Fibroblast of skin of right quadriceps (primary cell): Measurements from ENCODE around the gene ZNF630.
A peak's percentile ranks its signal among the peaks of the same experiment; 100 is the strongest.
"Not testable (repeated sequence)": the region's sequence is repeated elsewhere in the genome, so short reads cannot be mapped to it uniquely, and the experiment has no call there.

ENCODE experiments used
- DNase-seq: peaks from one replicate; pipeline ENCODE4 v3.0.0-alpha.2; 2013

The ZNF630 gene

DNA sequence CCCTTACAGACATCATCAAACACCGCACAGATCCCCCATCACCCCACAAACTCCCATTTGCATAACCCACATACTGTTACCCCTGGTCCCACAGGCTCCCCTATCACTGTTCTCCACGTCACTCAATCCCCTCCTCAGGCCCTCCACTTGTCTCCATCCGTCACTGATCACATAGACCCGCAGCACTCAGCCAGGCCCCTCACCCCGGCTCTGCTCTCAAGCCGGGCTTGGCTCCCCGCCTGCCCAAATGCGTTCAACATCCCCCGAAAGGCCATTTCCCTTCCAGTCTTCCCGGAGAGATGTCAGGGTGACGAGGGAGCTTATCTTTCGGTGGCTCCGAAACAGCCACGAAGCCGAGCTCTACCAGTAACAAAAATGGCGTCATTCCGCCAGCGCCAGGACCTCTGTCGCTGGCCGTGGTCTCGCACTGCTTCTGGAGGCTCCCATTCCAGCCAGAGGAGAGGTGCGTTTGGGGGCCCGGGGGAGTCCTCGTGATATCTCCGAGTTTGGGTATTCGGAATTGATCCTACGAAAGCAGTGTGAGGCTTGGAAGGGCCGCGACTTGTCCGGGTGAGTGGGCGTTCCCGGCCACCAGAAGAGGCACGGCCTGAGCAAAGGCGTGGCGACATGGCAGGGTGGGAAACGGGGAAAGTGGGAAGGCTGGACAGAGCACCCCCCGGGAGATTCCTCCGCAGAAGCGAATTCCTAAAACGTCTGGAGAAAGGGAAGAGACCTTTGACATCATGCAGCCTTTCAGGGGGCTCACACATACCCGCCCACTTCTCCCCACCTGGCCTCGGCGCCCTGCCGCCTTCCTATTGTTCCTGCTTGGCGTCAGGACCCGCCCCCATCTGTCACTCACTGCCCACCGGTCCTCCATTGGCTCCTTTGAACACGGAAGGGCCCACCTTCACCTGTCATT, at the start of gene ZNF630:
ZNF630 (minus strand) TSS at position 577 of the 922 bp plus-strand sequence. CDS start 4,754 bp downstream, outside the sequence.
- DNase-seq, result peak; percentile 19

DNA sequence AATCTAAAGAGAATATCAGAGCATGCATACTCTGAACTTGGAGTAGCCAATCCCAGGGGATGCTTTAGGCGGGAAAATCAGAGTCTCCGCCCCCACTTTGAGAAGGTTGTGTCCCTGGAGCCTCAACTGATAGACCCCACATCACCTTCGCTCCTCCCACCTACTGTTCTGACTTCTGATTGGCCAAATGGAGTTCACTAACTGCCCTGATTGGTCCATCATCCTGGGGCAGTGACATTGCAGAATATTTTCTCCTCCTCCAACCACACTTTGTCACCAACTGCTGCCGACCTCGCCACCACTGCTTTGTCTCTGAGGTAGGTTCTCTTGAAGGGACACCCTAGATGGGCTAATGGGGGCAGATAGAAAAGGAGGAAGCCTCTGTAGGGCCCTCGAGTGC, 36.3 kb upstream of the ZNF630 start:
- no peak for DNase-seq

DNA sequence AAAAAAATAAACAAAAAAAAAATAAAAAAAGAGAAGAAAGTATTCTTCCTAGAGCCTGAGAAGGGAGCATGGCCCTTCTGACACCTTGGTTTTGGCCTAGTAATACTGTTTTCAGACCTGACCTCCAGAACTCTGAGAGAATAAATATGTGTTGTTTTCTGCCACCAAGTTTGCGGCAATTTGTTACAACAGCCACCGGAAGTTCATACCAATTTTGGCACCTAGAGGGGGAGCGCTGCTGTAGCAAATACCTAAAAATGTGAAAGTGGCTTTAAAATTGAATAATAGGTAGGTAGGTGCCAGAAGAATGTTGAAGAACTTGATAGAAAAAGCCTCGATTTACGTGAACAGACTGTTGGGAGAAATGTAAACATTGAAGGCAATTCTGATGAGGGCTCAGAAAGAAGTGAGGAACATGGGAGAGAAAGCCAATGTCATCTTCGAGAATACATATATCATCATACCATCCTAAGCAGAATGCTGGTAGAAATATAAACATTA, 31.5 kb upstream of the ZNF630 start:
- DNase-seq, result no peak

DNA sequence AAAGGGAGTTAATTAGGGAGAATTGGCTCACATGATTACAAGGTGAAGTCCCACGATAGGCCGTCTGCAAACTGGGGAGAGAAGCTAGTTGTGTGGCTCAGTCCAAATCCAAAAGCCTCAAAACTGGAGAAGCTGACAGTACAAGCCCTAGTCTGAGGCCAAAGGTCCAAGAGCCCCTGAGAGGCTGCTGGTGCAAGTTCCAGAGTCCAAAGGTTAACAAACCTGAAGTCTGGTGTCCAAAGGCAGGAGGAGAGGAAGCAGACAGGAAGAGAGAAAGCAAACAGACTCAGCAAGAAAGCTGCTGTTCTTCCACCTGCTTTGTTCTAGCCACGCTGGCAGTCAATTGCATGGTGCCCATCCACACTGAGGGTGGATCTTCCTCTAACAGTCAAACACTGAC, 30.0 kb upstream of the ZNF630 start:
- no peak for DNase-seq

DNA sequence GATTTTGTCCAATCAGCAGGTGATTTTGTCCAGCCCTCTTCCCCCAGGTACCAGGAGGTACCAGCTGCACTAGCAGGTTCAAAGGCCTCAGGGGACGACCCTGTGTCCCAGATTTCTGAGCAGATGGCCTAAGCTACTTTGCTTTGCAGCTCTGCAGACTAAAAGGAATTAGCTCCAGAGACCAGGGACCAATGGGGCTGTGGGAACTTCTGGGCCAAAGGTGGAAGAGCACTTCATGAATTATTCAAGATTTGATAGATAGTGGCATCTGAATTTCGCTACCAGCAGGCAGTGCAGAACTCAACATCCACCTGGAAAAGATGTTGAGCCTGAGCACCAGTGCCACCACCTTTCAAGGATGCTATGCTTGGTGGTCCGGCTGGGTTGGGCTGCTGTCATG, 21.1 kb upstream of the ZNF630 start:
- not testable (repeated sequence) for DNase-seq

DNA sequence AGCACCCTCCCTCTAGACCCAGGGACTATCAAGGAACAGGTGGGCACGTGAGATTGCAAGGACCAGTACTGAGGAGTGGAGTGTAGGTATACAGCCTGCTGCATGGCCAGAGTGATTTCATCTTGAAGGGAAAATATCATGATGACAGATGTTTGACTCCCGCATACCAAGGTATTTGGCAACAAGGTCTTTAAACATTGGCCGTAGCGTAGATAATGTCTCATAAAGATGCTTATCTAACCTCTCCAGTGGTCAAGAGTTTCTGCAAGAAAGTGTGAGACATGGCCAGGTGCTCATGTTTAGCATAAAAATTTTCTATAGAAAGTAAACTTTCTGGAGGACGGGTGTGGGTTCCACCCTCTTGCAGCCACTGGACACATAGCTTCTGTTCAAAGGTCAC, 18.7 kb upstream of the ZNF630 start:
- no peak for DNase-seq

DNA sequence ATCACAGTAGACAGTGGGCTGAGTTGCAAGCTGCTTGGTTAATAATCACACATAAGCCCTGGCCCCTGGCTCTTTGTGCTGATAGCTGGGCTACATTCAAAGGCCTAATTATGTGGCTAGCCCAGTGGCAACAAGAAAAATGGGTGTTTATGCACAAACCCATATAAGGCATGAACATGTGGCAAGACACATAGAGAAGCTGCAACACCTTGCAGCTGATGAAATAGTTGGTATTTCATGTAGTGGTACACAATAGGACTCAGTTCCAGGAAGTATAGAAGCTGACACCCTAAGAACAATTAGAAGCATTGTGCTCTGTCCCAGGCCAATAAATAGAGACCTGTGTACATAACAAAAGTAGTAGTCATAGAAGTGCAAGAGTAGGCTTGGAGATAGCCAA, 14.6 kb upstream of the ZNF630 start:
- no peak for DNase-seq

DNA sequence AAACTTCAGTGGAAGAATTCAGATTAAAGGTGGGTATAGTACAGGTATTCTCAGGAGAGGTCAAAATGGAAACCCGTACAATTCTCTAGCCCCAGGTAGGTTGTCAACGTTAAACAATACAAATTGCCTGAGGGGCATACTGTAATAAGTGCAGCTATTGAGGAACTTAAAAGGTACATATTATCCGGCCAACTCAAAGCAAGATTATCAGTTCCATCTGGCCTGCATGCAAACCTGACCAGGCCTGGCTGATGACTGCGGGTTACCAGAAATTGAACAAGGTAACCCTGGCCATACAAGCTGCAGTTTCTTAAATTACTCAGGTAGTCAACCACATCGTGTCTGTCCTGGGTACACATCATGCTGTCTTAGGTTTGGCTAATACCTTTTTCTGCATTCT, 12.3 kb upstream of the ZNF630 start:
- DNase-seq, result no peak

DNA sequence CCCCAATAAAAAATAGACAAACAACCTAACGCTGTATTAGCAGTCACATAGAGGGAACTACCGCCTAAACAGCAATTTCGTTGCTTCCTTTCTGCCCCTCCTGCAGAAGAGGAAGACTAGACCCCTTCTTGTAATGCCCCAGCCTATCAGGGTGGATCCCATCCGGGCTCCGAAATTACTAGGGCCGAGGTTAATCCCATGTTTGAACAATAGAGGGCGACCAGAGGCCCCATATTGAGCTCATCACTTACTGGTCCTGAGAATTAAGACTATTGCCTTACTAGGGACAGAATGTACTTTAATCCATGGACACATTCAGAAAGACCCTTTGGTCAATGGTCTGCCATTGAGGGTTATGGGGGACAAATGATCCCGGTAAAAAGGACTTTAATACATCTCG, 11.8 kb upstream of the ZNF630 start:
- DNase-seq, result peak; percentile 18

DNA sequence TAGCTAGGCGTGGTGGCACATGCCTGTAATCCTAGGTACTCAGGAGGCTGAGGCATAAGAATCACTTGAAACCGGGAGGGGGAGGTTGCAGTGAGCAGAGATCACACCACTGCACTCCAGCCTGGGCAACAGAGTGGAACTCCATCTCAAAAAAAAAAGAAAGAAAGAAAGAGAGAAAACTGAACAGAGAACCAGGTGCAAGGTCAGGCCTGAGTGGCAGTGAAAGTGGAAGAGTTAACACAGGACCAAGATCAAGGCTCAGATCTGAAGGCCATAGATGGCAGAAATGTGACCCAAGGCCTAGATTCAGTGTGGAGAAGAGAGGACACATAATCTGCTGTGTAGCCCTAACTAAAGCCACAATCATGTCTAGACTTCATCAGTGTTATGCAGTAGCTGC, 4.9 kb upstream of the ZNF630 start:
- DNase-seq, result no peak

DNA sequence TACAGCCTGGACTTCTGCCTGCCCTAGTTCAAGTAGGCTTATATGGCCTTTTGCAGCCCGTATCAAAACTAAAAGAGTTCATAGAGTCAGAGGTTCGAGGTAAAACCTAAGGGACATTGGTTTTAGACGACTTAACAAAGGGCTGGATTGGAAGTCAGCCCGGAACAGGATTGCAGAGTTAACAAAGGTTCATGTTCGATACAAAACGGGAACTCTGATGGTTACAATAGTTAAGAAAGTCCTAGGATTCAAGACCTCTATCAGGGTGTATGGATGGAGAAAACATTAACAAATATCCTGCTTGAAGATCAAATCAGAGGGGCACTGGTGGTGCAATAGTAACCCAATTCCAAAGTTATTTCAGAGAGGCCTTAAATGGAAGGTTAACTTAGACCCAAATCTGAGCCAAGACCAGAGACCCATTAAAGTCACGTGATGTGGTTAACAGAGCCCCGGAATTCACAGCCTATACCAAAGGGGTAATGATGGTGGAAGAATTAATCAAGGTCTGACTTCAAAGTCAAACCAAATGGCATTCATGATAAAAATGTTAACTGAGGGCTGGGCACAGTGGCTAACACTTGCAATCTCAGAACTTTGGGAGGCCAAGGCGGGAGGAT, 656 bp upstream of the ZNF630 start:
- DNase-seq, result no peak

DNA sequence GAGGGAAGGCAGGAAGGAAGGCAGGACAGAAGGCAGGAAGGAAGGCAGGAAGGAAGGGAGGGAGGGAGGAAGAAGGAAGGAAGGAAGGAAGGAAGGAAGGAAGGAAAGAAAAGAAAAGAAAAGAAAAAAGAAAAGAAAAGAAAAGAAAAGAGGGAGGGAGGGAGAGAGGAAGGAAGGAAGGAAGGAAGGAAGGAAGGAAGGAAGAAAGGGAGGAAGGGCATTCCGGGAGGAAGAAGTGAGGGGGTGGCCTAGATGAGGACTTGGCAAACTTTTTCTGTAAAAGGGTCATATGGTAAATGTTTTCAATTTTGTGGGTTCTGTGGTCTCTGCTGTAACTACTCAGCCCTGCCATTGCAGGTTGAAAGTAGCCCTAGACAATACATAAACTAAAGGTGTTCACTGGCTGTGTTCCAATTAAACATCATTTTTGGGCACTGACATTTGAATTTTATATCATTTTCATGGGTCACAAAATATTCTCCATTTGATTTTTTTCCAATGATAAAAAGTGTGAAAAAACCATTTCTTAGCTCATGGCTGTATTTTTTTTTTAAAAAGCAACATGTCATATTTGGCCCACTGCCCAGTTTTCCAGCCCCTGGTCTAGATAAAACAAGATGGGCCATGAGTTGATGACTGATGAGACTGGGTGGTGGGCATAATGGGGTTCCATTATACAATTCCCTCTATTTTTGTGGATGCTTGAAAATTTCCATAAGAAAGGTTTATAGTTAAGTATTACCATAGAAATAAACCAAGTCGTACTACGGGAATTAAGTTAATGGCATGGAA, 3.1 kb downstream of the ZNF630 start:
- DNase-seq, result no peak

DNA sequence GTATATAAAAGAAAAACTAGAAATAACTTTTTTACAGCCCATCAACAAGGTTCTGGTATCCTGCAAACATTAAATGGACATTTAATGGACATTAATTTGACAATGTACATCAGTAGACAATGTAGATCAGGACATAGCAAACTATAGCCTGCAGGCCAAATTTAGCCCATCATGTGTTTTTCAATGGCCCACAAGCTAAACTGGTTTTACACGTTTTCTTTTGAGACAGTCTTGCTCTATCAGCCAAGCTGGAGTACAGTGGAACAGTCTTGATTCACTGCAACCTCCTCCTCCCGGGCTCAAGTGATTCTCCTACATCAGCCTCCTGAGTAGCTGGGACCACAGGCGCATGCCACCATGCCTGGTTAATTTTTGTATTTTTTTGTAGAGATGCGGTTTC, 7.2 kb downstream of the ZNF630 start:
- DNase-seq, result no peak

DNA sequence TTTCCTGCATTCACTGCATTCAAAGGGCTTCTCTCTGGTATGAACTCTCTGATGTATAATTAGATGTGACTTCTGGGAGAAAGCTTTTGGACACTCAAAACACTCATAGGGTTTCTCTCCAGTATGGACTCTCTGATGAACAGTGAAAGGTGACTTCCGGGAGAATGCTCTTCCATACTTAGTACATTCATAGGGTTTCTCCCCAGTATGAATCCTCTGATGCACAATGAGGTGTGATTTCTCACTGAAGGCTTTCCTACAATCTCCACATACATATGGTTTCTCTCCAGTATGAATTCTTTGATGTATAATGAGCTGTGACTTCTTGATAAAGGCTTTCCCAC, 12.2 kb downstream of the ZNF630 start:
- DNase-seq, result no peak

DNA sequence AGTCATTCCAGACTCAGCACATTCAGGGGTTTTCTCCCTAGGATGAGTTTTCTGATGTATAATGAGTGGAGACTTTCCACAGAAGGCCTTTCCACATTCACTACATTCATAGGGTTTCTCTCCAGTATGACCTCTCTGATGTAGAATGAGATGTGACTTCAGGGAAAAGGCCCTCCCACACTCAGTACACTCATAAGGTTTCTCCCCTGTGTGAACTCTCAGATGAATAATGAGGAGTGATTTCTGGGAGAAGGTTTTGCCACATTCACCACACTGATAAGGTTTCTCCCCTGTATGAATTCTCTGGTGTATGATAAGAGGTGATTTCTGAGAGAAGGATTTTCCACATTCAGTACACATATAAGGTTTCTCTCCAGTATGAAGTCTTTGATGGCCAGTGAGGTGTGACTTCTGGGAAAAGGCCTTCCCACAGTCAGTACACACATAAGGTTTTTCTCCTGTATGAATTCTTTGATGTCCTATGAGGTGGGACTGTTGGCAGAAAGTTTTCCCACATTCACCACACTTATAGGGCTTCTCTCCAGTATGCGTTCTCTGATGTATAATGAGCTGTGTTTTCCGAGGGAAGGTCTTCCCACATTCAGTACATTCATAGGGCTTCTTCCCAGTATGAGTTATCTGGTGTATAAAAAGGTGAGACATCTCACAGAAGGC, 12.7 kb downstream of the ZNF630 start:
- no peak for DNase-seq

DNA sequence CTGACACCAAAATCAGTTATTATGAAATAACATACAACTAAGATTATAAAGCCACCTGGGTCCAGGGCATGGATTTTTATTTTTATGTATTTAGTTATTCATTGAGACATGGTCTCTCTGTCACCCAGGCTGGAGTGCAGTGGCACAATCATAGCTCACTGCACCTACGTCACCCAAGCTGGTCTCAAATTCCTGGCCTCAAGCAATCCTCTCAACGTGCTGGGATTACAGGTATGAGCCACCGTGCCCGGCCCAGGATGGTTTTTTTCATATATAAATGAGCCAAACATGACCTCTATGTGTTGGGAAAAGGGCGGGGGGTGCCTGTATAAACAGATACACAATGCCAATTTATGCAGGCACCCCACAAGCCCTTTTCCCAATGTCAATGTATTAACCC, 24.6 kb downstream of the ZNF630 start:
- DNase-seq, result no peak

DNA sequence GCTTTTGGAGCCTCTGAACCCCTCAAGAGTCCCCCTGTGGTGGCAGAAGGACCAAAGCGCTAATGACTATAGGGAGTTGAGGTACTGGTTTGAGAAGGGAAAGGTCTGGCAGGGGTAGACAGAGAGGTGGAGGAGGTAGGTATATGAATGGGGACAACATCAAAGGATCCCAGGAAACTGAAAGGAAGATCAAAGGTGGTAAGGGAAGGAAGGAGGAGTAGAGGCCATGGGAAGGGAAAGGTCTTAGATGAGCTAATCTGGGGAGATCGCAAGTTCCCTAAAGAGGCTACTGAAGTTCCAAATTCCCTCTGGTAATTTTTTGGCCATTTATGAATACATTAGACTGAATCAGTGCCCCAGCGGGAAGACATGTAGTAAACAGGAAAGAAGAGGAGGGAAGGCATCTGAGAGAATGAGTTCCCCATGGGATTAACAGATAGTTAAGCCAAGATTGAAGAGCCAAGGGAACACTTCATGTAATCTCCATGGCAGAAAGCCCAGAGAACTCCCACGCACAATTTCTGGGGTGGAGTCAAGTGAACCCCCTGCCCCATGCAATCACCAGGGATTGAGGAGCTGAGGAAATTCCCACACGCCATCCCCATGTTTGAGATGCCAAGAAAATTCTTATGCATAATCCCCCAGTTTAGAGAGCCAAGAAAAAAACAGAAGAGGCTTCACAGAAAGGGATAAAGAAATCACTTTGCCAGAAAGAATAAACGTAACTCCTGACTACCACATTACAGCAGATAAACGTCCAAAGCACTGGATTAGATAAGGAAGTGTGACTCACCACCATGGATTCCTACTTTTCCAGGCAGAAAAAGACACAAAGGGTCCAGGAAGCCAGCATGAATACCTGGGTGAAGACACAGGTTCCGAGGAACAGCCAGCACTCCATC, 25.8 kb downstream of the ZNF630 start:
- peak; percentile 75 for DNase-seq

DNA sequence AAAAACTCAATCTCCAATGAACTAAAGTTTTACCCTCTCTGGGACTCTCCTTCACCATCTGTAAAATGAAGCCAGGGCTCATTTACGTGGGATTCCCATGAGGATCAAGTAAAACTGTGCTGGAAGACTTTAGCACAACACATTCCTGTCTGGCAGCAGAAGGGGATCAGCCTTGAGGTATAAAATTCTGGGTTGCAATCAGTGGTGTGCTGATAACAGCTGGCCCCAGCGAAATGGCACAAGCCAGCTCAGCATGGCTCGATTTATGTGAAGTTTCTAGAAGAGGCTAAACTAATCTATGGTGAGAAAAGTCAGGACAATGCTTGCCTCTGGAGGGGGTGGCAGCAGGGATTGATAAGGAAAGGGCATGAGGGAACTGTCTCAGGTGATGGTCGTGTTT, 28.4 kb downstream of the ZNF630 start:
- DNase-seq, result no peak

DNA sequence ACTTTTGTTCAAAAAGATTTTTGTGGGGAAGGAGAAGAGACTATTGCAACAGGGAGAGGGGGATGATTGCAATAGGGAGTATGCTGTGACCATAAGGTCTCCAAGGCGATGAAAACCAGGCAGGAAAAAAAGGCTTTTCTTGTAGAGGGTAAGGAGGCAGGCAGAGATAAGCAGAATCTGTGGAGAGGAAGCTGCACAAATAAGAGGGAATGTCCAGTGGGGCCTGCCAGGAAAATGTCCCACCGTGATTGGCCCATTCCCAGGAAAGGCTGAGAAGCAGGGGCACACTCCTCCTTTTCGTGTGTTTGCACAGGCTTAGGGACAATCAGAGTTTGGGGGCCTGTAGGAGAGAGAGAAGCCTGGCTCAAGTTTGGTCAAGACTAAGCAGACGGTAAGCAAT, 35.5 kb downstream of the ZNF630 start:
- no peak for DNase-seq

DNA sequence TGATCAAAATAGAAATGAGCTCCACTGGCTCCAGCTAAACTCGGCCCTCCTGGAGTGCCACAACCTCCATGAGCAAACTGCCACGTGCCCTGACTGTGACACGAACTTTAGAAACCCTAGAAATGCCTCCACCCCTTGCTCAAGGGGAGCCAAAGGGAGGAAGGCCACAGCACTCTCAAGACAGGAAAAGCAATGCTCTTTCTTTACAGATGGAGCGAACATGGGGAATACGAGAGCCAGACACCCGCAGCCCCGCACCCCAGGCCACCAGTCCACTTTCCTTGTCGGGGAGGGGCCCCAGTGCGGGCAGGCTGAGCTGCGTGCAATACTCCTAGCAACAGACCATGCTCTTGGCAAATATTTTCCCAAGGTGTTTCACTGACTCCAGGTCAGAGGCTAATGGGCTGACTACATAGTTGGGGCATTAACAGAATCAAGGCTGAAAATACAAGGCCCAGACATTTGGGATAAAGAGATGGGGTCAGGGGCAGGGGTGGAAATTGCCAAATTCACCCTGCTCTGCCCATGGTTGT, 40.7 kb downstream of the ZNF630 start:
- not testable (repeated sequence) for DNase-seq

DNA sequence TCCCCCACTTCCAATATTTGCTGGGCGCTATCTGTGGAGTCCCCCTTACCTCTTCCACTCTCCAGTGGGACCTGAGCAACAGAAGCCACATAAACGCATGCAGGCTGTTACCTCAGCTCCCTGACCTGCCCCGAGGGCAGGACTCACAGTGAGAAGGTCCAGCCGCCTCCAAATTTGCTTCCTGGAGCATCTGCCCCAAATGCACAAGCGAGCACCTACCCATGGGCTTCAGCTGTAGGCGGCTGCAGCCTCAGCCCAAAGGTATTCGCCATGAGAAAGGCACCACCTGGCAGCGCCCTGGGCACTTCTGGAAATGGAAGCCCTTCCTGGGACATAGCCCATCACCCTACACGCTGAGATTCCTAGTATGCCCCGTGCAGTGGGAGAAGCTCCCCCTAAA, 41.2 kb downstream of the ZNF630 start:
- DNase-seq, result no peak

DNA sequence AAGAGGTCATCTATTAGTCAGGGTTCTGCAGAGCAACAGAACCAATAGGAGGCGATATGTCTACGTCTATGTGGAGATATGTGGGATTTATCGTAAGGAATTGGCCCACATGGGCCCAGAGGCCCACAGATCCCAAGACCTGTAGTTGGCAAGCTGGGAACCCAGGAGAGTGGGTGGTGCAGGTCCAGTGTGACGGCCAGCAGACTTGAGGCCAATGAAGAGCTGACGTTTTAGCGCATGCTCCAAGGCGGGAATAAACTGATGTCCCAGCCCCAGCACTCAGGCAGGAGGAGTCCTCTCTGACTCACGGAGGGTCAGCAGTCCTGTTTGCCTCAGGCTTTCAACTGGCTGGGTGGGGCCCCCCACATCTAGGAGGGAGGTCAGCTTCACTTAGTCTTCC, 43.3 kb downstream of the ZNF630 start:
- DNase-seq, result no peak
